Islet precursor cell (in vitro differentiated cells): ENCODE data around the gene BMERB1.
"Not testable (repeated sequence)": the region's sequence is repeated elsewhere in the genome, so short reads cannot be mapped to it uniquely, and the experiment has no call there.

Source experiments
- DNase-seq: peaks from one replicate; pipeline ENCODE4 v3.0.0-alpha.2; 2018

The BMERB1 gene

DNA sequence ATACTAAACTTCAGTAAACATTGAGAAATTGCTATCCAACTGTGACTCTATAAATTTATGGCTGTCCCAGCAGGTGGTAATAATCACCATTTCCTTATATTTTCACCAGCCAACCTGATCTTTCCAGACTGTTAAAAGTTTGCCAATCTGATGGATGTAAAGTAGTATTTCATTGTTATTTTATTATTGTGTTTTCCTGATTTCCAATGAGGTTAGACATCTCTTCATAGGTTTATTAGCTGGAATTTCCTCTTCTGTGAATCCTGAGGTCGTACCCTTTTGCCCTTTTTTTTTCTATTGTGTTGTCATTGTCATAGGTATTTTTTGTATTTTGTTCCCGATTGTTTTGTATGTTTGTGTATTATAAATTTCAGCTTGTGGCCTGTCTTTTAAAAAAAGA lies 31.7 kb downstream of the BMERB1 start:
- no peak for DNase-seq

DNA sequence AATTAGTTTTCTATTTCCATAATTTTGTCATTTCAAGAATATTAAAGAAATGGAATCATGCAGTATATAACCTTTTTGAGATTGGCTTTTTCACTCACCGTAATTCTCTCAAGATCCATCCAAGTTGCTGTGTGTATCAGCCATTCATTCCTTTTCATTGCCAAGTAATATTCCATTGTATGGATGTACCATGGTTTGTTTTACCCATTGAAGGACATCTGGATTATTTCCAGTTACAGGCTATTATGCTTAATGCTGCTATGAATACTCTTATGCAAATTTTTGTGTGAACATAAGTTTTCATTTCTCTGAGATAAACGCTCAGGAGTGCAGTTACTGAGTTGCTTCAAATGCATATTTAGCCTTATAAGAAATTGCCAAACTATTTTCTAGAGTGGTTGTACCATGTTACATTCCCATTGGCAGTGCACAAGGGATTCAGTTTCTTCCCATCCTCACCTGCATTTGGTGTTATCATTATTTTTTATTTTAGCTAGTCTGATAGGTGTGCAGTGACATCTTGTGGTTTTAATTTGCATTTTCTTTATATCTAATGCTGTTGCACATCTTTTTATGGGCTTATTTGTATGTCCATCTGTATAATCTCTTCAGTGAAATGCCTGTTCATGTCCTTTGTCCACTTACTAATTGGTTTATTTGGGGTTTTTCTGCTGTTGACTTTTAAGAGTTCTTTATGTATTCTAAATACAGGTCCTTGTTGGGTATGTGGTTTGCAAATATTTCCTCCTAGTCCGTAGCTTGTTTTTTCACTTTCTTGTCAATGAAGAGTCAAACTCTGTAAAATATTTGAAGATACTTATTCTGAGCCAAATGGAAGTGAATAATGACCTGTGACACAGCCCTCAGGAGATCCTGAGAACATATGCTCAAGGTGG lies 32.7 kb downstream of the BMERB1 start:
- no peak for DNase-seq

DNA sequence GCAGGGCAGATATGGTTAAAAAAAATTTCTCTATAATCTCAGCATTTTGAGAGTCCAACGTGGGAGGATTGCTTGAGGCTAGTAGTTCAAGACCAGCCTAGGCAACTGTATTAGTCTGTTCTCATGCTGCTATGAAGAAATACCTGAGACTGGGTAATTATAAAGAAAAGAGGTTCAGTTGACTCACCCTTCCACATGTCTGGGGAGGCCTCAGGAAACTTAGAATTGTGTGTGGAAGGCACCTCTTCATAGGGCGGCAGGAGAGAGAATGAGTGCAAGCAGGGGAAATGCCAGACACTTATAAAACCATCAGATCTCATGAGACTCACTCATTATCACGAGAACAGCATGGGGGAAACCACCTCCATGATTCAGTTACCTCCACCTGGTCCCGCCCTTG lies 42.6 kb downstream of the BMERB1 start:
- not testable (repeated sequence) for DNase-seq

DNA sequence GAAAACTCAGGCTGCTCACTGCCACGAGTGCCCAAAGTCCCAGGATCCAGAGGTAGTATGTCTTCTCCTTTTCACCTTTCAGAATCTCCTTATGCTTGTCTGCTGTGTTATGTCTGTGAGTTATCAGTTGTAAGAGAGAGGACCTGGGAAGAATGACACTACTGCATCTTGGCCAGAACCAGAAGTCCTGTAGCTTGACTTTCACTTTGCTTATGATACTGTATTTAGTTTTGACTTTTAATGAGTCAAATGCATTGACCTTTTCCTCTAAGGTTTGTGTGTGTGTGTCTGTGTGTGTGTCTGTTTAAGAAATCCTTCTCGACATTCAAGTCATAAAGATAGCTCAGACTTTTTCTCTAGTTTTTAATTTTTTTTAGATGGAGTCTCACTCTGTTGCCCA lies 43.4 kb downstream of the BMERB1 start:
- DNase-seq: no peak

DNA sequence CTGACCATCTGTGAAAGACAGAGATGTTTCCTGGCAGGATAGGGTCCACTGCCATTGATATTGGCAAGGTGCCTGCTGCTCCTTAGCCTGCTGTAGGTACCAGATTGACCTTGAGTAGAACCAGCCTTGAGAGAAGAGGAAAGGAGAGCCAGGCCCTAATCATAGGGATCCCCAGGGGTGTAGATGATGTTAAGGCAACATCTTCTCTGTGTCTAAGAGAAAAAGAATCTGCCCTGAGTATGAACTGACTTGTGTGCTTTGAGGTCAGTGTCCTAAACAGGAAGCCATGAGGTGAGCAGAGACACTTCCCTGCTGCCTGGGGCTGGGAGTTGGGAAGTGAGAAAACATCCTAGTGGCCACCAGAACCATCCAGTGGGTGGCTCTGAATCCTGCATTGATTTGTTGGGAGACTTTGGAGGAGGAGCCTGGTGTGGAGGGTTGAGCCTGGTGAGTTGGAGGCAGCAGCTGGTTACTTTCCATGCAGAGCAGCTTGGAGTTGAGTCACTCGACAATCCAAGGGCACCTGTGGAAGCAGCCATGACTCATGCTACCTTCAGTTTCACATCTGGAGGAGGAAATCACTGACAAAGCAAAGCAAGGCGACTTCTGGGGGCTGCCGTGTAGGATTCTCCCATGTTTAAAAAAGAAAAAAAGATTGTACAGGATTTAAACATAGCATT lies 47.8 kb downstream of the BMERB1 start:
- DNase-seq: peak; percentile 96

DNA sequence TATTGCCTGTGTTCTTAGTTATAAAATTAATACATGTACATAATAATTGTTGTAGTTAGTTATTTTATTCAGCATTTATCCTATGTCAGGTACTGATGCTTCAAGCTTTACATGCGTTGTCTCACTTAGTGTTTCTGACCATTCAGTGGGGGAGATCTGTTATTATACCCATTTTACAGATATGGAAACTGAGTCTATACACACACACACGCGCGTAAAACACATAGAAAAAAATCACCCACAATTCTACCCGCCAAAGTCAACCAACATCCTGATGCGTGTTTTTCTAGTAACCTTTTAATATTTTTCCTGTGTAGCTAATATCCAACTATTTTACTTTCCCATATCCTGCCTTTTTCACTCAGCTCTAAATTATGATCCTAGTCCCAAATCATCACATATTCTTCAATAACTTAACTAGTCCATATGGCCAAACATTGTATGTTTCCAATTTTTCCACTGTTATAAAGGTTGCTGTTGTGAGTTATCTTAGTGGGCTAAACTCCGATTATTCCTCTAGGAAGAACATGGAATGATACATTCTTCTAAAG lies 48.4 kb downstream of the BMERB1 start:
- DNase-seq: no peak

DNA sequence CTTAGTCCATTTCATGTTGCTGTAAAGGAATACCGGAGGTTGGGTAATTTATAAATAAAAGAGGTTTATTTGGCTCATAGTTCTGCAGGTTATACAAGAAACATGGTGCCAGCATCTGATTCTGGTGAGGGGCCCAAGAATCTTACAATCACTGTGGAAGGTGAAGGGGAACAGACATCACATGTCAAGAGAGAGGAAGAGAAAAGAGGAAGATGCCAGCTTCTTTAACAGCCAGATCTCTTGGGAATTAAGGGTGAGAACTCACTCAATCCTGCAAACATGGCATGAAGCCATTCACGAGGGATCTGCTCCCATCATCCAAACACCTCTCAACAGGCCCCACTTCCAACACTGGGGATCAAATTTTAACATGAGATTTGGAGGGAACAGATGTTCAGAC lies 49.5 kb downstream of the BMERB1 start:
- DNase-seq: no peak

DNA sequence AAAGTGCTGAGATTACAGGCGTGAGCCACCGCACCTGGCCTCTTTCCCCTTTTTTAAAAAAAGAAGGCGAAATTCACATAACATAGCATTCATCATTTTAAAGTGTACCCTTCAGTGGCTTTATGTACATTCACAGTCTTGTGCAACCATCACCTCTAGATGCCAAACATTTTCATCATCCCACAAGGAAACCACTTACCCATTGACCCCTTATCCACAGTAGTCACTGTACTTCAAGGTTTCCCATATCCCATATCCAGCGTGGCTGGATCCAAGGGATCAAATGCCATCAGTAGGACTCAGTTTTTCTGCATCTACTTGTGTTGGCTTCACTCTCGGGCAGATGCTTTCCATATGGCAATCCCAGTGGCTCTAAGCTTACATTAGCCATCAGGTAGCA lies 50.3 kb downstream of the BMERB1 start:
- DNase-seq: no peak

DNA sequence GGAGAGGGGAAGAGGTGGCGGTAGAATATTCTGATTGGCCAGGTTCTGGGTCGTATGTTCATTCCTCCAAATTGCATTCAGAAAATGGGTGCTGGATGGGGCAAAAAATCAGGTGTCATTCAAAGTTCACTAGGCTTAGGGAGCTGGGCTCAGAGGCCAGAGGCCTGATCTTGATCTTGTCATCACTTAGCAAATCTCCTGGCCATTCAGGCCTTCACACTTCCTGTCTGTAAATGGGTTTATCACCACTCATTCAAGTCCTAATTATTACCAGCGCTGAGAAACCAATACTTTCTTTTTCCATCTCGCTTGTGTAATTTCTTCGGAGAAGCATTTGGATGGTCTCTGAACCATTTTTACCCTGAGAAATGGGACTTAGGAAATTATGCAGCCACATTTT lies 50.8 kb downstream of the BMERB1 start:
- DNase-seq: no peak

DNA sequence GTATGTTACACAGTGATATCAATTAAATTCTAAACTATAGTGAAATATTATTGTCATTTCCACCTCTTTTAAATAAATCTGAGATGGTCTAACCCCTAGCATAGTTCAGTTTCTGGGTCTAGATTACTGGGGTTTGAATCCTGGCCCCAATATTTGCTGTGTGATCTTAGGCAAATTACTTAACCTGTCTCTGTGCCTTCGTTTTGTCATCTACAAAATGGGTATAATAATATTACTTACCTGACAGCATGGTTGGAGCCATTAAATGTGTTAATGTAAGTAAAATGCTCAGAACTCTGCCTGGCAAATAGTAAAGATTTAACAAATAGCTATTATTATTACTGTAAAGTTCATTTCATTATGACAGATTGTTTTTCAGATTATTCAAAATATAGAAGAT lies 52.3 kb downstream of the BMERB1 start:
- no peak for DNase-seq

DNA sequence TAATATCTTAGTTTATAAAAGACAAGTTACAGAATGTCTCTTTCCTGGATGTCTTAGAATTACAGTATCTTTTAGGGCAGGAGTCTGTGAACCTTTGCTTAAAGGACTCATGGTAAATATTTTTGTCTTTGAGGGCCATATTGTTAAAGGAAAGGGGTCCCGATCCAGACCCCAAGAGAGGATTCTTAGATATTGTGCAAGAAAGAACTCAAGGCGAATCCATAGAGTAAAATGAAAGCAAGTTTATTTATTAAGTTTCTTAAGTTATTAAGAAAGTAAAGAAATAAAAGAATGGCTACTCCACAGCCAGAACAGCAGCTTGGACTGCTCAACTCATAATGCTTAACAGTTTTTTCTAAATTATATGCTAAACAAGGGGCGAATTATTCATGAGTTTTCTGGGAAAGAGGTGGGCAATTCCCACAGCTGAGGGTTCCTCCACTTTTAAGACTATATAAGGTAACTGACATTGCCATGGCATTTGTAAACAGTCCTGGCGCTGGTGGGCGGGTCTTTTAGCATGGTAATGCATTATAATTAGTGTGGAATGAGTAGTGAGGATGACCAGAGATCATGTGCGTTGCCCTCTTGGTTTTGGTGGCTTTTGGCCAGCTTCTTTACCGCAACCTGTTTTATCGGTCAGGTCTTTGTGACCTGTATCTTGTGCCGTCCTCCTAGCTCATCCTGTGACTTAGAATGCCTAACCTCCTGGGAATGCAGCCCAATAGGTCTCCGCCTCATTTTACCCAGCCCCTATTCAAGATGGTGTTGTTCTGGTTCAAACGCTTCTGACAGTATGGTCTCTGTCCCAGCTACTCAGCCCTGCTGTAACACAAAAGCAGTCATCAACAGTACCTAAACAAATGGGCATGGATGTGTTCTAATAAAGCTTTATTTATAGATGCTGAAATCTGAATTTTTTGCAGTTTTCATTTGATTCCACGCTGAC lies 53.2 kb downstream of the BMERB1 start:
- no peak for DNase-seq

DNA sequence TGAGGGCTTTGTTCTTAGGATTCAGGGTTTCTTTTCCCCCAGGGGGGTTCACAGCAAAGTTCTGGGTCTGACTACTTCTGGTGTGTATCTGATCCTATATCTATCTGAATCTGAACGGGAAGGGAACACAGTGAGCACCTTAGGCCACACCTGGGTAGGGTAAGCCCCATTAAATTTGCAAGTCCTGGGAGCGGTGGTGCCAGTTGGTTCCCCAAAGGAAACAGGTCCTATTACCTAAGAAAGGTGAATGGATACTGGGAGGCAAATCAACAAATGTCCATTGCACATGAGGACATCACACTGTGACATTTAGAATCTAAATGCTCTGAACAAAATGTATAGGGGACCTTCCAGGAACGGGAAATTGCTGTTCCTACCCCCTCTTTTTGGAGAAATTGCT lies 54.6 kb downstream of the BMERB1 start:
- no peak for DNase-seq

DNA sequence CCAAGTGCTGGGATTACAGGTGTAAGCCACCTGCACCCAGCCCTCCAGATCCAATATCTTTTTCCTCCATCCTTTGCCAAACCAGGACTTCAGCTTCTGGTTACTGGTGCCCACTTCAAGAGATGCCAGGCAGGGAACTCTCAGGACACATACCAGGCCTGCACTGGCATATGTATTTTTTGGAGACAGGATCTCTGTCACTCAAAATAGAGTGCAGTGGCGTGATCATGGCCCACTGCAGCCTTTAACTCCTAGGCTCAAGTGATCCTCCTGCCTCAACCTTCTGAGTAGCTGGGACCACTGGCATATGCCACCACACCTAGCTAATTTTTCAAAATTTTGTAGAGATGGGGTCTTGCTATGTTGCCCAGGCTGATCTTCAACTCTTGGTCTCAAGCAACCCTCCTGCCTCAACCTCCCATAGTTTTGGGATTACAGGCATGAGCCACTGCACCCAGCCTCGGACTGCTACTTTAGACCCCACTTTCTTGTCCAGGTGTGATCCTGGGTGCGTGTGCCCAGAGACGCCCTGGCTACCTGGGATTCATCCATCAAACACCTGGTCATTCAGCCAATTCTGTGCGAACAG lies 55.8 kb downstream of the BMERB1 start:
- no peak for DNase-seq

DNA sequence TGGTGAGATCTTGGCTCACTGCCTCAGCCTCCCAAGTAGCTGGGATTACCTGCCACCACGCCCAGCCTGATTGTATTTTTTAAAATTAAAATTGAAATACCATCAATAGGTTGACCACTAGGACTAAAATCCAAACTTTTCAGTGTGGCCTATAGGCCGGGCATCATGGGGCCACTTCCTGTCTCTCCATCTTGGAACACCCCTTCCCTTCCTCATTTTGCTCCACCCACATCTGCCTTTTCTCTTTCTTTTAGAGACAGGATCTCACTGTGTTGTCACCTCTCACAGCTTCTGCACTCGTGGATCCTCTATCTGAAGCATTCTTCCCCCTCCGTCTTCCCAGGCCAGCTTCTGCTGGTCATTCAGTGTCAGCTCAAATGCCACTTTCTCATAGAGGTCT lies 57.0 kb downstream of the BMERB1 start:
- no peak for DNase-seq

DNA sequence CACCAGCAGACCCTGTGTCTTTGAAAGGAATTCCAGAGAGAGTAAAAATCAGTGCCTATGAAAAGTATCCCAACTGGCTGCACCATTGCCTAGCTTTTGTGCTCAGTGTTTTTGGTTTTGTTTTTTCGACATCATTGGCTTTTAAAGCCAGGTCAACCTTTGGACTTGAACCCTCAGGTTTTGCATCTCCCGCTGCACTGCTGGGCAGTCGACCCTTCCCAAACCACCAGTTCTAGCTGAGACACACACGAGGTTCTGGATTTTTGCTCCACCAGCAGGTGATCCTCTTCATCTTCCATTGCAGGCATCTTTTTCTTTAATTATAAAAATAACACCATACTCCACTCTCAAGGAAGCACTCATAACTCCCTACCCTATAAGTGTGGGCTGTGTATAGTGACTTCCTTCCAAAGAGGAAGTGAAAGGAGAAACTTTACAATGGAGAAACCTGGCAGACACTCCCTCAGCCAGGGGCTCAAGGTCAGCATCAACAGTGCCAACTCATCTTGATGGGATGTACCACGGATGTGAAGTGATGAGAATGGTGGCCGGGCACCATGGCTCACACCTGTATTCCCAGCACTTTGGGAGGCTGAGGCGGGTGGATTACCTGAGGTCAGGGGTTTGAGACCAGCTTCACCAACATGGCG lies 57.8 kb downstream of the BMERB1 start:
- DNase-seq: no peak

DNA sequence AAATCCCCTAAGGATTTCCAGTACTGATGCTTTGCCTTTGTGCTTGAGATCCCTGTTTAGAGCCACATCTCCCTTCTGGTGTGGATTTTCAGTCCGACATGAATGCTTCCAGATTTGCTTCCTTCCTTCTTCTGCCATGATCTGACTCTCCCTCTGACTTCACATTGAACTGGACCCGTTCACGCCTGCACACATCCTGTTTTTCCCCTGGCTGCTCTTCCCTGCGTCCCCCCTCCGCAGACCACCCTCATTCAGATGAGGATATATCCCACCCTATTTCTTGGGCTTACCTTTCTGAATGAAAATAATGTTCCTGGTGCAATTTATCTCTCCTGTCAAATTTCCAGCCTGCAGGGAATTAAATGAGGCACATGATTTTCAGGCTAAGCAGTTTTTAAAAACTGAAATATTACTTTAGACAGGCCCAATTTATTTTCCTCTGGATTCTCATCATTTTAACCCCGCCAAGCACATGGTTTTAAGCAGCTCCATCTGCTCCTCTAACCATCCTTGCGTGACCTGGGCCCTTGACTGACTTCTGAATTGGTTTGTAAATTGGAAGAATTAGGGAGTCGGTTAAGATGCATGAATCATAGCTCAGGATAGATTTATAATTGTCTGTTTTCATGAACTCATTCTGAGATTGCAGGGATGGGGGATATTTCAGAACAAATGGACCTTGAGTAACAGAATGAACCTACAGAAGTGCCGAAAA lies 59.2 kb downstream of the BMERB1 start:
- DNase-seq: no peak

DNA sequence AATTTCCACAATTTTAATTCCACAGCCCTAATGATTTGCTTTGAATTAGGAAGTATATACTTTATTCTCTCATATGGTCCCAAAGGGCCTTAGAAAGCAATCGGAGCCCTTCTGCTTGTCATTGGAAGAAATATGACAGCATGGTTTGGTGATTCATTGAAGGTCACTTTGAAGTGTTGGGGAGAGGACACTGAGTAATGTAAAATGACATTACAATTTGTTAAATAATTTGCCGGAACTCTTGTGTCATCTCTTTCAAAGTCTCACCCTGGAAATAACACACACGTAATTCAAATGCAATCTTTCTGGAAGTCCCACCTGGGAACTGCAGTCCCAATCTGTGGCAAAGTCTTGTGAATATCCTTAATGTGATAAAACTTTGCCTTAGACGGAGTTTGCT lies 59.8 kb downstream of the BMERB1 start:
- DNase-seq: no peak

DNA sequence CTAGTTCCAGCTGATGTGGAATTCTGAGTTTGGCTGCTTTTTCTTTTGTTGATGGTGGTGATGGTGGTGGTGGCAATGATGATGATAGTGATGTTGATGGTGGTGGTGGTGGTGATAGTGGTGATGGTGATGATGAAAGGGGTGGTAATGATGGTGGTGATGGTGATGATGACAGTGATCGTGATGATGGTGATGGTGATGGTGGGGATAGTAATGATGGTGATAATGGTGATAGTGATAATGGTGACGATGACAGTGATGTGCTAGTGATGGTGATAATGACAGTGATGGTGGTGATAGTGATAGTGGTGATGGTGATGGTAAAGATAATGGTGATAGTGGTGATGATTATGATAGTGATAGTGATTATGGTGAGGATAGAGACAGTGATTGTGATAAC lies 61.5 kb downstream of the BMERB1 start:
- DNase-seq: no peak

DNA sequence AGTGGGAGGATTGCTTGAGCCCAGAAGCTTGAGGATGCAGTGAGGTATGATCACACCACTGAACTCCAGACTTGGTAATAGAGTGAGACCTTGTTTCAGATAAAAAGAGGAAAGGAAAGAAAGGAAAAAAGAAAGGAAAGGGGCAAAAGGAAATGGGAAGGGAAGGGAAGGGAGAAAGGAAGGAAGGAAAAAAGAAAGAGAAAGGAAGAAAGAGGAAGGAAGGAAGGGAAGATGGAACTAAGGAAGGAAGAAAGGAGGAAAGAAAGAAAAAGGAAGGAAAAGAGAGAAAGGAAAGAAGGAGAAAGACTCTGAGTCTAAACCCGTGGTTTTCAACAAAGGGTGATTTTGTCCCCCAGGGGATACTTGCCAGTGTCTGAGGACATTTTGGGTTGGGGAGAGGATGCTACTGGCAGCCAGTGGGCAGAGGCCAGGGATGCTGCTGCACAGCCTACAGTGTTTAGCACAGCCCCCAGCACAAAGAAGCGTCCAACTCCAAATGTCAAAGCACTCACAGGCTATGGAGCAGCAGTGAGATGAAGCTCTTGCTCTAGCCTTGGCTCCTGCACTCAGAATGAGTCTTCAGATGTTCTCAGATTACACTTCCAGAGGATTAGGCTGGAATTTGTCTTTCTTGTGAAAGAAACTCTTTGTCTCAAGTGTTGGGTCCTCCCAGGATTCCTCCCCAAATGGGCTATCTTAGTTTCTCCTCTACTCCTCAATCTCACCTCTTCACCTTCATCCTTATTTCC lies 64.2 kb downstream of the BMERB1 start:
- no peak for DNase-seq

DNA sequence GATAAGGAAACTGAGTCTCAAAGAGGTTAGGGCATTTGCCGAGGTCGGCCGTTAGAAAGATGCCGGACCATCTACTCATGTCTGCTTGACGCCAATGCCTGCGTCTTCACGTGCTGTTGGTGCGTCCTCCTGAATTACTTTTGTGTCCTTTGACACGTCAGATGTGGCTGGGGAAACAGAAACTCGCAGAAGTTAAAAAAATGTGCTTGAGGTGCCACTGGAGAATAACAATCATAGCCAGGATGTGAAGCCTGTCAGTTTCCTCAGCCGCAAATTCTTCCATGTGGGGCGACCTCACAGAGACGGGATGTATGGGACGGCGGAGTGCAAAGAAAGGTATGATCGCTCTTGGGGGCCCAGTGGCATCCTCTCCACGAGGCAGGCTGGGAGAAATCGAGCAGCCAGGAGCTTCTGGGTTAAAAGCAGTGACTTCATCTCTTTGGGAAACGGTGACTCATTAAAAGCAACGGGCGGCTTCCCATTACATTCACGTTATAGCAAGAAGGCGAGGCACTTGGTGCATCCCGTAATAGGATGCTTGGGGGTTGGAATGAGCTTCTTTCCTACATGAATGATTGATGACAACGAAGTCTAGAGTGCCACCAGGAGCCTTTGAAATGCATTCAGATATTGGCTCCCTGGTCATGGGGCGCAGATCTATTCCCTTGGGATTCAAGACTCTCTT lies 67.8 kb downstream of the BMERB1 start:
- peak; percentile 85 for DNase-seq
